GOT3 (cell line): ENCODE data around the gene CD58.

Experiments used
- DNase-seq: peaks from one replicate; lab custom pipeline; 2025; ENCODE audit warnings: mixed read lengths; lab: John Stamatoyannopoulos, UW

Gene CD58

GRCh38 chr1:116493484-116494352 lies 77.1 kb downstream of the CD58 start:
- DNase-seq: no peak

- no peak for DNase-seq
Measured at GRCh38 chr1:116493036-116493435, 77.8 kb downstream of the CD58 start.

GRCh38 chr1:116492358-116492811 lies 78.4 kb downstream of the CD58 start:
- no peak for DNase-seq

GRCh38 chr1:116491700-116492357 lies 79.0 kb downstream of the CD58 start:
- DNase-seq: no peak

GRCh38 chr1:116490588-116490987 lies 80.2 kb downstream of the CD58 start:
- no peak for DNase-seq

GRCh38 chr1:116489231-116489697 lies 81.6 kb downstream of the CD58 start:
- DNase-seq: no peak

GRCh38 chr1:116488071-116488470 lies 82.8 kb downstream of the CD58 start:
- DNase-seq: no peak

- DNase-seq: no peak
Measured at GRCh38 chr1:116487583-116487982, 83.2 kb downstream of the CD58 start.

- no peak for DNase-seq
Measured at GRCh38 chr1:116487031-116487430, 83.8 kb downstream of the CD58 start.

GRCh38 chr1:116486424-116486823 lies 84.4 kb downstream of the CD58 start:
- DNase-seq: no peak

GRCh38 chr1:116485976-116486375 lies 84.8 kb downstream of the CD58 start:
- DNase-seq: no peak

- DNase-seq: peak; percentile 4
Measured at GRCh38 chr1:116485071-116485735, 85.6 kb downstream of the CD58 start.

- DNase-seq: no peak
Measured at GRCh38 chr1:116483481-116484309, 87.1 kb downstream of the CD58 start.

GRCh38 chr1:116482490-116482889 lies 88.3 kb downstream of the CD58 start:
- no peak for DNase-seq

GRCh38 chr1:116481934-116482333 lies 88.9 kb downstream of the CD58 start:
- no peak for DNase-seq

- no peak for DNase-seq
Measured at GRCh38 chr1:116478621-116479020, 92.2 kb downstream of the CD58 start.

GRCh38 chr1:116477429-116477828 lies 93.4 kb downstream of the CD58 start:
- DNase-seq: no peak

- no peak for DNase-seq
Measured at GRCh38 chr1:116476321-116476720, 94.5 kb downstream of the CD58 start.

- no peak for DNase-seq
Measured at GRCh38 chr1:116475850-116476218, 95.0 kb downstream of the CD58 start.

GRCh38 chr1:116474921-116475849 lies 95.6 kb downstream of the CD58 start:
- no peak for DNase-seq
